Raji (cell line): ENCODE measurements around the gene RASGRP2.

Experiments
- POLR2A ChIP-seq: IDR thresholded peaks from 2 replicates; pipeline ENCODE4 v1.6.1; 2011; ENCODE audit warnings: low read depth, low read length, control low read depth; ENCODE audit not compliant: insufficient read depth

RASGRP2 gene

DNA sequence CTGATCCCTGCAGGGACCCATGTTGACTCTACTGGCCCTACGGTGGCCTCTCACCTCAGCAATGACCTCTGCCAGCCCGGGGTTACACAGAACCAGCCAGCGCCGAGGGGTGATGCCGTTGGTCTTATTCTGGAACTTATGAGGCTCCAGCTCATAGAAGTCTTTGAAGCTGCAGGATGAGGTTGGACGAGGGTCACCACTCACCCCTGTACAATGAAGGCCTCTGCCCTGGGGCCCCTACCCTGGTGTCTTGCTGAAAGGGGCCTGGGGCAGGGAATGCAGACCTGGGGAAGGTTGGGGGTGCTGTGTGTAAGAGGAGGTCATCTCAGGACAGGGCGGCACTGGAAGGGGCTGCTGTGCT lies 9.1 kb upstream of the RASGRP2 start:
- TF ChIP-seq POLR2A: no peak

DNA sequence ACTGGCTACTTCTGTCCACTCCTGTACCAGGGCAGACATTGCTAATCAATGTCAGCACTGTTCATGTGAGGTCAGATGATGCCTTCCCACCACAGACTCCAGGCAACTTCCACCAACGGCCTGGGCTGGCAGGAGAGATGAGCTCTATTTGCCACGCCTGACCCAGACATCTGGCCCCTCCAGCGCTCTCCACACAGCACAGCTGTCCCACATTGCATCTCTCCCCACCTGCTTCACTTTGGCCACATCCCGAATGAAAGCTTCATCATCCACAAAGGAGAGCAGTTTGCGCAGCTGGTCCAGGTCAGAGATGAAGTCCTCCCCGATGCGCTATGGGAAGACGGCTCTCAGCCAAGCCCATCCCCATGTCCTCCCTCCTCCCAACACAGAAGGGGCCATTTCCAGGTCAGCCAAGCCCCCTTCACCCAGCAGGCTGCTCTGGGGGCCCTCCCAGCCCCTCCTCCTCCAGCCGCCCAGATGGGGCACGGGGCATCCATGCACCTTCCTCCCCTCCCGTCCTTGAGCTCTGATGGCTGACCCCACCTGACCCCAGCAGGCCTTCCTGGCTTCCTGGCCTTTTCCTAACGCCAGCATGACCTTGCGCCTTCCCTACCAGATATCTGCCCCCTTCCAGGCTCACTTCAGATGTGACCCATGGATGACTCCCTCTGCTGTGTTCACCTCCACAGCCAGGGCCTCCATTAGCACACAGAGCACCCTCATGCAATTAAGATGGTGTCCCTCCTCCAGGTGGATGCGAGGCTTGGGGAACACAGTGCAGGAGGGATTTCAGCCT lies 8.4 kb upstream of the RASGRP2 start:
- TF ChIP-seq POLR2A: no peak

- TF ChIP-seq POLR2A: no peak
Observed at GRCh38 chr11:64751580-64751979, 7.6 kb upstream of the RASGRP2 start.

DNA sequence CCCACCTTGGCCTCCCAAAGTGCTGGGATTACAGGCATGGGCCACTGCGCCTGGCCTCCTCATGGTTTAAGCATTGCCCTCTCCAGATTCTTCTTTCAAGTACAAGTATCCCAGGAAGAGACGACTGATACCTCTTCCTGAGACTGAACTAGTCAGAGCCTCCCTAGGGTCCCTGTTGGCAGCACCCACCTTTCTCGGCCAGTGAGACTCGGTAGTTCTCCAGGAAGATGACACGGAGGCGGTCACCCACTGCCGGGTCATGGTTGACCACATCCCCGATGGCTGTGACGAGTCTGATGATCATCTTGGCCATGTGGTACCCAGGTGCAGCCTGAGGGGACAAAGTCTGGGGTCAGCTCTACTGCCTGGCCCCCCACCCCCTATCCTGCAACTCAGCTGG lies 7.2 kb upstream of the RASGRP2 start:
- TF ChIP-seq POLR2A: no peak

DNA sequence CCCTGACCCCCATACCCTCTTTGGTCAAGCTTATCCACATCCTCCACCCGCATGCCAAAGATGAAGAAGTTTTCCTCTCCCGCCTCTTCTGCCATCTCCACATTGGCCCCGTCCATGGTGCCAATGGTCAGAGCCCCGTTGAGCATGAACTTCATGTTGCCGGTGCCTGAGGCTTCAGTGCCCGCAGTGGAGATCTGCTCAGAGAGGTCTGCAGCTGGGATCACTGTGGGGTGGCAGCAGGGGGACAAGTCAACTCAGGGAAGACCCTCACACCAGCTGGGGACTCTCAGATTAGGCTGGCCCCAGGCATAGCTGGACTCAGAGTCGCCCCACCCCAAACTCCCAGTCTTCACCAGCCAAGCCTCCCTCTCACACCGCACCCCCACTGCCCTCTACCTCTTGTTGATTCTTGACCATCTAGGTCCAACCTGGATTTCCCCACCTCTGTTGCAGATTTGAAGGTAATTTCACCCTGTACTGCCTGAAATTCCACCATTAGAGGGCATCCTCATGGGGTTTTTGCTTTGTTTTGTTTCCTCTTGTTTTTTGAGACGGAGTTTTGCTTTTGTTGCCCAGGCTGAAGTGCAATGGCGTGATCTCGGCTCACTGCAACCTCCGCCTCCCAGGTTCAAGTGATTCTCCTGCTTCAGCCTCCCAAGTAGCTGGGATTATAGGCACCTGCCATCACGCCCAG lies 6.6 kb upstream of the RASGRP2 start:
- TF ChIP-seq POLR2A: no peak

GRCh38 chr11:64747961-64748665 lies 4.2 kb upstream of the RASGRP2 start:
- no peak for TF ChIP-seq POLR2A

DNA sequence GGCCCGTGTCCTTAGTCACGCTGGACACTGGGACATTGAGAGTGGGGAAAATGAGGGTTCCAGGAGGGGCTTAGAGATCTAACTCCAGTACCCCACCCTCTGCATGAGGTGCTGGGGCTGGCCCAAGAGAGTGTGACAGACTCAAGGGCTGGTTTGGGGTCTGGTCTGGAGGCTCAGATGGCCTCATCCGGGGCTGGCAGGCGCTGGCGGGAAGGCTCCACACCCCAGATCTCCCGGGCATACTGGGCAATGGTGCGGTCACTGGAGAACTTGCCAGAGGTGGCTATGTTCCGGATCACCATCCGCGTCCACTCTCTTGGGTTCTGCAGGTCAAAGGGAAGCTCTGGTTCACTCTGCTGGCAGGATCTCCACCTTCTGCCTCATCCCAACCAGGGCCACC lies 2.5 kb upstream of the RASGRP2 start:
- no peak for TF ChIP-seq POLR2A

GRCh38 chr11:64745521-64746328 lies 1.8 kb upstream of the RASGRP2 start:
- TF ChIP-seq POLR2A: peak; percentile 83

- no peak for TF ChIP-seq POLR2A
Observed at GRCh38 chr11:64745189-64745520, 1.2 kb upstream of the RASGRP2 start.

DNA sequence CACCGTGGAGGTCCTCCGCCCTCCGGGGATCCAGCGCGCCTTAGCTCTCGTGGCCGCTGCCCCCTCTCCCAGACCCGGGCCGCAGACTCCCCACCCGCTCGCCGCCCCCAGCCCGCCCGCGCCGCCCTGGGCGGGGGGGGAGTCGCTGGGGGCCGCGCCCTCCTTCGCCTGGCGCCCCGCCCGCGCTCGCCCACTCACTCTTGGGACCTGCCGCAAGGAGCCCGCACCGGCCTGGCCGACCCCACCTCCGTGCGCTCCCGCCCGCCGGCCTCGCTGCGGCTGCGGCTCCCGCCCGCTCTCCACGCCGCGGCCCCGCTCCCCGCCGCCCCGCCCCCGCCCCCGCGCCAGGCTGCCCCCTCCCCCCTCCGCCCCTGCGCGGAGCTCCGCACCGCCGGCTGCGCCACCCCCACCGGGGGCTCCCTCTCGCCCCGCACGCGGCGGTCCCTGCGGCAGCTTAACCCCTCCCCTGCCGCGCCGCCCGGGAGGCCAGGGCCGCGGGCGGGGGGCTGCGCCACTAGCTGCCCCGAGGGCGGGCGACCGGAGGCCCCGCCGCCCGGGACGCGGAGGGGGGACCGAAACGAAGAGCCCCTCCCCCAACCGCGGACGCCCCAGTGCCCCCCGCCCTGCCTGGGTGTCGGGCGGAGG lies 724 bp upstream of the RASGRP2 start:
- TF ChIP-seq POLR2A: no peak

DNA sequence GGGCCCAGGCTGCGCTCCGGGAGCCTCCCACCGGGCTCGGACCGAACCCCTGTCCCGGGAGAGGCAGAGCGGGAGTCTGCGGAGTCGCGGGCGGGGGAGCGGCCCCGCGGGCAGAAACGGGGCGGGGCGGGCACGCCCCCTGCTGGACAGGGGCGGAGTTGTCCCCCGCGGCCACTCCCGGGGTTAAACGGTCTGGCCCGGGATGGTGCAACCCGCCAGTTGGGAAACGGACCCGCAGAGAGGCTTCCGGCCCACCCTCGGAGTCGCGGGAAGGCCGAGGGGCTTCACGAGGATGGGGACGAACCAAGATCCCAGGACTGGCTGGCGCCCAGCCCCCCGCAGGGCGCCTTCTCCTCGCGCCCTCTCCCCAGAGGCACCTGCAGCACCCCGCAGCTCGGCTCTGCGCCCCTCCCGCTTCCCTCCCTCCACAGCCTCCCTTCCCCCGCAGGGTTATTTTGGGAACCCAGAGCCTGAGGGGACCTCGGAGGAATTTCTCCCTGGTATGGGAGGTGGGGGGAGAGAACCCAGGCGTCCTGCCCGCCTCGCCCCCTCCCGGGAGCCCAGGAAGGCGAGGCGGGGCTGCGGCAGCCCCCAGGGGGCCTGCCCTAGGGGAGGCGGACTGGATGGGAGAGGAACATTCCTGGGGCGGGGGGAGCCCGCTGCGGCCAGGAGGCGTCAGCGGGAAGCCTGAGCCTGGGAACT lies 902 bp downstream of the RASGRP2 start:
- no peak; the same call in 1 of the 2 replicates for TF ChIP-seq POLR2A

DNA sequence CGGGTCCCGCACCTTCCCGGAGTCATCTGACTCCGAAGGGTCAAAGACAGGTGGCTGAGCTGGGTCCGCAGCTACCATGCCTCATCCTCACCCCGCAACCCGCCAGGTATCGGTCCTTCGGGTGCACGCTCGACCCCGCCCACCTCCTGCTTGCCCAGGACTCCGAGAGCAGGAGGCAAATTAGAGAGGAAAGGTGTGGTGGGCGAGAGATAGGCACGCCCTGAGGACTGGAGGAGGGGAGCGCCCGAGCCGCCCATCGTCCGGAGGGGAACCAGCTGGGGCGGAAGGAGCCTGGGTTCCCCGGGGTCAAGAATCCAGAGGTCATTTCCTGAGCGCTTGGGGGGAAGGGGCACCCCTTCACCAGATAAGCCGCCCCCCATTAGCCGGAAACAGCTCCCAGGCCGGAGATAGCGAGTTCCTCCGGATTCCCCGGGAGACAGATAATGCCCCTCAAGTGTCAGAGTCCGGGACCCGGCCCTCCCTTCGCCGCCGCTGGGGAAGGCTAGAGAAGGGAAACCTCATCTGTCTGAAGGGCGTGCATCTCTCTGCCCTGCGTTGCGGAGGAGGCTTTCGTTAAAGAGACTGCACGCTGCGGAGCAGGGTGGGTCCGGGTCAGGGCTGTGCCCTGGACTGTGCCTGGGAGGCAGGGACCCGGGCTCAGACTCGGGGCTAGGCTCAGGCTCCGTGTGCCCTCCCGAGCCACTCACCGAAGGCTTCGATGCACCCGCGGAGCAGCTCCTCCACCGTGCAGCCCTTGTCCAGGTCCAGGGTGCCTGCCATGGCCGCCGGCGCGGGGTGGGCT lies 1.7 kb downstream of the RASGRP2 start:
- no peak for TF ChIP-seq POLR2A

- TF ChIP-seq POLR2A: no peak
Observed at GRCh38 chr11:64741375-64742086, 2.4 kb downstream of the RASGRP2 start.
